Right ventricle myocardium inferior (tissue), 1 donor: ENCODE measurements around the gene ZCCHC8. TPM values are rescaled to one million over a fixed set of nuclear protein-coding genes. Genes with fewer than 3 reads are reported as not detected.

ENCODE experiments used
- ATAC-seq: fragments of 200-7000 bp; cut with Tn5 transposase; one replicate; pipeline ENCODE4 v1.9.1; 2020; ENCODE audit warnings: mild to moderate bottlenecking, moderate library complexity
- DNase-seq: peaks from one replicate; pipeline ENCODE4 v3.0.0; 2021; ENCODE audit errors: missing footprints
- intact Hi-C: fragments of 100-400 bp; cut with DNase I; formaldehyde crosslinking; loops from one replicate; pipeline ENCODE4 v1.11.0; 2022
- long read RNA-seq: library from polyadenylated mRNA; unstranded; transcript quantifications from one replicate; pipeline ENCODE4 v2.0.0, GENCODE V29; 2021
- total RNA-seq: library from RNA; stranded (reverse); fragmentation: NEBNext Ultra II Directional; extraction: Animal tissue kit (Norgen Biotek cat#: 25700); gene quantifications from one replicate; pipeline ENCODE4 v1.2.1, GENCODE V29; 2021
- donor health status: DM: no; HTN: yes; CAD: no; lungs with severe emphysema.

Gene ZCCHC8
- 8.9 TPM for total RNA-seq
- long read RNA-seq, partial matches to known transcripts, result 0 of 4 reads
- long read RNA-seq, other reads (novel, unspliced or antisense), result 0 of 4 reads

DNA sequence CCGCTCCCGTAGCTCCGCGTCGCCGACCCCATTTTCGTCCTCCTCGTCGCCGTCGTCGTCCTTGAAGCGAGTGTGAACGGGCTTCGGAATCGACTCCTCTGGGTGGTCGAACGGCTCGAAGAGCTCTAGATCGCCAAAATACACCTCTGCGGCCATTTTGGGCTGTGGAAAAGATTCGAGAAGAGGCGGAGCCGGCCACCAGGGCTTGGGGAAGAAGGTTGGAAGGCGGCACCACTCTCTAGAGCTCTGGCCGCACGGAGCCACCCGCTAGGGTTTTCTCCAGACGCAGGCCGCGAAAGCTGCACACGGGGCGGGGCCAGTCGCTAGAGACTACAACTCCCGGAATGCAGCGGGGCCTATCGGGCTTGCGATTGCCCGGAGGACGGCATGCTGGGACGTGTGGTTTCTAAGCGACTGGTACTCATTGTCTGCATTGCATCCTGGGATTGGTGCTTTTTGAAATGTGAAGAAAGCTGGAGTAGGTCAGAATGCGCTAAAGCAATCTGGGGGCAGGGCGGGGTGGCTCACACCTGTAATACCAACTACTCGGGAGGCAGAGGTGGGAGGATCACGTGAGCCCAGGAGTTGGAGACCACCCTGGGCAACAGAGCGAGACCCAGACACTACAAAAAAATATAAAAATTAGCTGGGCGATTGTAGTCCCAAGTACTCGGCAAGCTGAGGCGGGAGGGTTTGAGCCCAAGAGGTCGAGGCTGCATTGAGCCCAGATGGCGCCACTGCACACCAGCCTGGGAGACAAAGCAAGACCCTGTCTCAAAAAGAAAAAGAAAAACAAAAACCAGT is at the start of gene ZCCHC8:
Gene ZCCHC8, minus strand, starts transcription at position 248 of the 804 bp plus-strand sequence. Its CDS starts 92 bp downstream, at position 156.
- ATAC-seq, result peak; percentile 99
- intact Hi-C loops, result loop anchor here (2.0 kb wide), 1 partner anchor 26 kb away; the partner anchor contains the start of genes KNTC1 and RSRC2
- peak; percentile 99 for DNase-seq

- intact Hi-C loops, result no loop called here
- DNase-seq, result no peak
- no peak for ATAC-seq
Observed at GRCh38 chr12:122547330-122547729, 46.6 kb upstream of the ZCCHC8 start.

DNA sequence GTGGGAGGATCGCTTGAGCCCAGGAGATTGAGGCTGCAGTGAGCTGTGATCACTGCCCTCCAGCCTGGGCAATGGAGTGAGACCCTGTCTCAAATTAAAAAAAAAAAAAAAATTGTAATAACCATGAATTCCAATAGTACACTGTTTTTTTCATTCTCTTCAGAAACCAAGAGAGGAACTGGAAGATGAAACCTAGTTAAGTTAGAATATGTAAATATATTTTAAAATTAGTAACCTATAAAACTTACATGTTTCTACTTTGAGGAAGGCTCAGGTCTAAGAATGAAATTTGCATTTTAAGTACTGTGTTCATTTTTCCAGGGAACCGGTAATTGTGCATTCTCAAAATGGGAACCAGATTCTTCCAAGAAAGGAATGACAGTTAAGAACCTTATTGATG is 45.1 kb upstream of the ZCCHC8 start:
- no peak for DNase-seq
- intact Hi-C loops, result no loop called here
- ATAC-seq, result no peak

DNA sequence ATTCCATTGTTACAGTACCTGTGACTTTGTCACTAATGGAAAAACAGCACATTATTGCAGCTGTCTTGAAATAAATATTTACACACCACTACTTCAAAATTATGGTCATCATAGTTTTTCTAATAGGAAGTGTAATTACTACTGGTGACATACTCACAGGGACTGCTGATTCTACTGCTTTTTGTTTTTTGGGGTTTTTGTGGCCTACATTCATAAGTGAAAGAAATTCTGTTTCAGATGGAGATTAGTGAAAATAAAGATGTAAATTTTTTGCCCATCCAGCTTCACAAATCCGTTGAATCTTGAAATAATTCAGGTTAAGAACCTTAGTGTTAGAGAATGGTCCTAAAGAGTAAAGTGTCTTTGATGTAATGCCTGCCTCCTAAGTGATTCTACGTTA is 43.8 kb upstream of the ZCCHC8 start:
- no peak for ATAC-seq
- no peak for DNase-seq
- intact Hi-C loops, result no loop called here

GRCh38 chr12:122538496-122538895 is 37.8 kb upstream of the ZCCHC8 start:
- no peak for ATAC-seq
- no peak for DNase-seq
- intact Hi-C loops, result no loop called here

DNA sequence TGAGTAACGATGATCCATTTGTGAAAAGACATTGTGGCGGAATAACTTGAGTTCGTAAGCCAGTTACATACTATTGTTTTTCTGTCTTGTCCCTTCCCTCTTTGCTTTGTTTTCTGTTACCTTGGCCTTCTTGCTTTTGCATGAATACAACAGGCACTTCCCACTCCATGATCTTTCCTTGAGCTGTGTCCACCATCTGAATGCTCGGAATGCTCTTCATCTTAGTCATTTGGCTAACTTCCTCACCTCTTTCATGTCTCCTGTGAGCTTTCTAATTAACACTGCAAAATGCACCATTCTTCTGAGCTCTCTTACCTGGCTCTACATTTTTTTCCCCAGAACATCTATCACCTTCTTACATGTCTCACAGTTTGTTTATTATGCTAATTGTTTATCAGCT is 36.3 kb upstream of the ZCCHC8 start:
- intact Hi-C loops, result no loop called here
- no peak for ATAC-seq
- no peak for DNase-seq

DNA sequence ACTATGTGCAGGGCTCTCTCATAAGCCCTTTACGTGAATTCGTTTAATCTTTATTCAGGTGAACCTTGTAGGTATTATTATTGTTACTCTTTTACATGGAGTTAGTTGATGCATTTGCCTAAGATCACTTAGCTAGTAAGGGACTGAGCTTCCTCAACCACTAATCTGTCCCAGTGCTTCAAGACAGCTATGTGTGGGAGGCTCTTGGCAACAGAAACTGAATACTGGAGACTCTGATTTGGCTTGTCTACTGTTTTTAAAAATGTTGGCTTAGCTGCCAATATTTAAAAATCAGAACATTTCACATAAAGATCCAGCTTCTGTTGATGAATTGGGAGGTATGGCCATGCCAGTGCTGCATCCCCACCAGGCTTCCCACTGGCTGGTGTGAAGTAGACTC is 33.1 kb upstream of the ZCCHC8 start:
- no peak for DNase-seq
- intact Hi-C loops, result no loop called here
- ATAC-seq, result no peak

DNA sequence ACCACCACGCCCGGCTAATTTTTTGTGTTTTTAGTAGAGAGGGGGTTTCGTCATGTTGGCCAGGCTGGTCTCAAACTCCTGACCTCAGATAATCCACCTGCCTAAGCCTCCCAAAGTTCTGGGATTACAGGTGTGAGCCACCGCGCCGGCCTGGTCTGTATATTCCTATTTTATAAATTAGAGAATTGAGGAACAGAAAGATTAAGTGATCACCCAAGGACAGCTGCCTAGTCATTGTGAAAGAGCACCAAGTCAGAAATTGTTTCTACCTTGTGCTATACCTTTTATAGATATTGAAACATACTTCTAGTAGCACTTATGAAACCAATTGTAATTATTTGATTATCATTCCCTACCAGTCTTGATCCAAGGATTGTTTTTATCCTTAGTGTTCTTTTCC is 28.3 kb upstream of the ZCCHC8 start:
- no peak for ATAC-seq
- no peak for DNase-seq
- intact Hi-C loops, result no loop called here

DNA sequence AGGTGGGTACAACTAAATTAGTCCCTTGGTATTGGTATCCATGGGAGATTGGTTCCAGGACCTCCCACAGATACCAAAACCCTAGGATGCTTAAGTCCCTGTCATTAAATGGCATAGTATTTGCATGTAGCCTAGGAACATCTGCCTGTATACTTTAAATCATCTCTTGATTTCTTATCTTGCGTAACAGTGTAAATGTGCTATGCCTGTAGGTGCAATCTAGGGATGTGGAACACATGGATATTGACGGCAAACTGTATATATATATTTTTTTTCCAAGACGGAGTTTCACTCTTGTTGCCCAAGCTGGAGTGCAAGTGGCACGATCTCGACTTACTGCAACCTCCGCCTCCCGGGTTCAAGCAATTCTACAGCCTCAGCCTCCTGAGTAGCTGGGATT is 27.9 kb upstream of the ZCCHC8 start:
- intact Hi-C loops, result no loop called here
- ATAC-seq (no peak), DNase-seq (no peak)

DNA sequence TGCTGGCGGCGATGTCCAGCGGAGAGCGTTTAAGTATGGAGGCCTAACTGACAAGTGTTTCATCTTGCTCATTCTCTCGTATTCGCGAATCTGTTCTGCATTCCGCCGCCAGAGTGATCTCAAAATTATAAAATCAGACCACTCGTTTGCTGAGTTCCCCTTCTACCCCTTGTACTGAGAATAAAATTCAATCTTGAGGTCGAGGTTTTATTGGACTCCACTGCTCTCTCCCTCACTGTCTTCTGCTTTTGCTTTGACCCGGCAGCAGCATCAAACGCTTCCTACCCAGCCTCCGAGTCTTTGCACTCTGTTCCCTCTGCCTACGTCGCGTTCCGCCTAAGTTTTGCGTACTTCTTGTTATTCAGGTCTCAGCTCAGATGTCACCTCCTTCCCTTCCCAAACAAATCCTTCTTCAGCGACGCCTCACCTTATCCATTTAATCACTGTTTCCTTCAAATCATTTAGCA is 26.8 kb upstream of the ZCCHC8 start:
- ATAC-seq (no peak), DNase-seq (peak; percentile 62)
- intact Hi-C loops, result loop anchor here (2.0 kb wide), 3 partner anchors 27 to 303 kb away; partner anchors contain the start of genes DENR and ZCCHC8

DNA sequence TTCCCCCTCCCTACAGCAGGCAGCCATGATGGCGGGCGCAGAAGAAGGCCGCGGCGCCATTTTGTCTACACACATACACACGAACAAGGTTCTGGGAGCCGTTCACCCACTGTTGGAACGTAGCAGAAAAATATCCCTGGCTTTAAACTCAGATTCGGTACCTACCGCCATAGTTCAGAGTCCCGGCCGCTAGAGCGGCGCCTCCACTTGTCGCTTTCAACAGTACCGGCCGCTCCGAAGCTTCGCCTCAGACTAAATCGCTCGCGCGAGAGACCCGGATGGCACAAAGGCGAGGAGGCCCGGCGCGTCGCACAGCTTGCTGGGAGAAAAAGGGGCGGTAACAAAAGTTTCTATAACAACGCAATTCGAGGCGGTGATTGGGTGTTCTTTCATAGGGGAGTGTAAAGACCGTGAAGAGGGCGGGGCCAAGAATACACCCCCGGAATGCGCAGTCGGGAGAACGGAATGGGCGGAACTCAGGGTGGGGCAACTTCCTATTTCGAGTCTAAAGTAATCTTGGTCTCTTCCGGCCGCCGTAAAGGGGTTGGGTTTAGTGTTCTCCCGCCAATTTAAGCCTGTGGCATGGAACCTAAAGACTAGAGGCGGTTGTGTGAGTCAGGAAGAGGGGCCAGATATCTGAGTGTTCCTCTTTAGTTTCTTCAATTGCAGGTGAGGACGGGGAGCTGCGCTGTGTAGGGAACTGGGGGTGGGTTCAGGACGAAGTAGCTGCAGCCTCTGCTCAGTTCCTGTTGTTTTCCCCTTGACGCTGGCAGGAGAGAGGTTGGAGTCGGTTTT is 26.1 kb upstream of the ZCCHC8 start, which contains the start of the genes KNTC1 and RSRC2:
Gene KNTC1, plus strand, starts transcription at position 567 of the 795 bp plus-strand sequence. CDS start 2,815 bp downstream, outside the sequence.
Gene RSRC2, minus strand, starts transcription at position 254 of the 795 bp plus-strand sequence. Its CDS starts 83 bp downstream, at position 171.
- intact Hi-C loops, result loop anchor here (2.0 kb wide), 3 partner anchors 26 to 302 kb away; partner anchors contain the start of genes DENR and ZCCHC8
- ATAC-seq, result peak; percentile 99

GRCh38 chr12:122523846-122524718 is 23.4 kb upstream of the ZCCHC8 start:
- no peak for ATAC-seq
- no peak for DNase-seq
- intact Hi-C loops, result loop anchor here (5.0 kb wide), 1 partner anchor 42 kb away; no protein-coding TSS in a partner anchor

More for the DNA sequence above, 26.1 kb upstream of the ZCCHC8 start, which contains the start of the genes KNTC1 and RSRC2:
- peak; percentile 97 for DNase-seq

DNA sequence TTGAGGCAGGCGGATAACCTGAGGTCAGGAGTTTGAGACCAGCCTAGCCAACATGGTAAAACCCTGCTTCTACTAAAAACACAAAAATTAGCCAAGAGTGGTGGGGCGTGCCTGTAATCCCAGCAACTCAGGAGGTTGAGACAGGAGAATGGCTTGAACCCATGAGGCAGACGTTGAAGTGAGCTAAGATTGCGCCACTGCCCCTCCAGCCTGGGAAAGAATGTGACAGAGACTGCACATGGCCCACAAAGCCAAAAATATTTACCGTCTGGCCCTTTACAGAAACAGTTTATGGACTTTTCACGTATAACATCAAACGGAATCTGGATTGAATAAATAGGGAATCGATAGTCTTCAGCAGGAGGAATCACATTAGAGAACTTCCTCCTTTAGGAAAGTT is 22.5 kb upstream of the ZCCHC8 start:
- intact Hi-C loops, result loop anchor here (5.0 kb wide), 1 partner anchor 41 kb away; no protein-coding TSS in a partner anchor
- no peak for DNase-seq
- ATAC-seq, result no peak

DNA sequence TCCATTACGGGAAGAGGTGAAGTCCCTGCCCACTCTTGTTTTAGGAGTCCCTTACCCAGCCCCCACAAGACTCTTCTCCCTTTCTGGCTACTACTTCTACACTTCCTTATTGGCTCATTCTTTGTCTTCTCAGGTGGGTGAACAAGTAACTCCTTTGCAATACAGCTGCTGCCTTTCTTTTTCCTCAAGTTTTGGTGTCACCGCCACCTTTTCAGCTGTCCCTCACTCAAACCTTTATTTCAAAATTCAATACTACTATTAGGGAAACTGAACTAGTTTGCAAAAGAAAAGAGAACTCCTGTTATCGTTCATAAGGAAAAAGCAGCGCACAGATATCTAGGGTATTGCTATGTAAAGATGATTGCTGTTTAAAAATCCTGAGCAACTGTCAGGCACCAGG is 19.9 kb upstream of the ZCCHC8 start:
- intact Hi-C loops, result loop anchor here (5.0 kb wide), 1 partner anchor 38 kb away; no protein-coding TSS in a partner anchor
- ATAC-seq, result no peak
- DNase-seq, result no peak

GRCh38 chr12:122519418-122519817 is 18.7 kb upstream of the ZCCHC8 start:
- intact Hi-C loops, result no loop called here
- DNase-seq, result no peak
- no peak for ATAC-seq

DNA sequence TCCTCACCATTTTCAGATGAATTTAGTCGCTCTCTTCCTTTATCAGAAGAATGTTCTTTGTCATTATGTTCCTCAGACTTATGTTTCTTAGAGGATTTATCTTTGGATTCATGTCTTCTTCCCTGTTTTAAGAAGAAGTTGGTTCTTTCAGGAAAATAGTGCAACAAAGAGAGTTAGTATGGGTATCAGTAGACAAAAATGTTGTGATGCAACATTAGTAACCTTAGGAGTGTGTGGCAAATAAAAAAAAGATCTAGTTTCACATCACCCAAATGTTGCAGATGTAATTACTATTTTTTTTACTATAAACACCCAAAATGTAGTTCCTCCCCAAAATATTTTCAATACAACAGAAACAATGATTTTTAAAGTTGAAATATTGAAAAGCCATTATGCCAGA is 18.2 kb upstream of the ZCCHC8 start:
- intact Hi-C loops, result no loop called here
- ATAC-seq, result no peak
- DNase-seq, result no peak

DNA sequence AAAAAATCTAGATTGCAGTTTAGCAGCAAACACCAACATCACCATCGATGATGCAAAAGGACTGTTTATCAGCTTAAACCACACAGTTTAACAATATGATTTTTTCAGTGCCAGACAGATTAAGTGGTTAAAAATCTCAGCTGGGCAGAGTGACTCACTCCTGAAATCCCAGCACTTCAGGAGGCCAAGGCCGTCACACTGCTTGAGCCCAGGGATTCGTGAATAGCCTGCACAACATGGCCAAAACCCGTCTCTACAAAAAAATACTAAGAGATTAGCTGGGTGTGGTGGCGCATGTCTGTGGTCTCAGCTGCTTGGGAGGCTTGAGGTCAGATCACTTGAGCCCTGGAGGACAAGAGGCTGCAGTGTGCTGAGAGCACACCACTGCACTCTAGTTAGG is 17.1 kb upstream of the ZCCHC8 start:
- no peak for ATAC-seq
- intact Hi-C loops, result no loop called here
- DNase-seq, result no peak
